ENCODE data around the gene RNF207.

The RNF207 gene

GRCh38 chr1:6167391-6168303 is 38.3 kb upstream of the RNF207 start:
- TF ChIP-seq CTCF (IDR thresholded peaks at IDR 0.05; ENCODE audit: insufficient read depth, low read length, poor library complexity, severe bottlenecking) (no peak), EZH2phosphoT487 (conservative IDR thresholded peaks at IDR 0.05; ENCODE audit: low read length) (no peak)
- no peak overlapping the region for H3K27ac ChIP-seq (ENCODE audit: low read depth, low read length)
- H2AFZ ChIP-seq (ENCODE audit: low read depth, low read length, severe bottlenecking), result no peak overlapping the region
- H3K27me3 ChIP-seq (ENCODE audit: low read length), result no peaks in the 10 kb centered on the region
- H3F3A ChIP-seq (ENCODE audit: insufficient read depth), result no peaks in the 10 kb centered on the region
- H3K36me3 ChIP-seq (ENCODE audit: low read length), result no peaks in the 10 kb centered on the region
- H3K4me2 ChIP-seq (ENCODE audit: low read depth, low read length, poor library complexity, severe bottlenecking), result no peak overlapping the region
- no peaks in the 10 kb centered on the region for H4K20me1 ChIP-seq (ENCODE audit: low read depth, low read length)
- H3K9me2 ChIP-seq (replicated peaks; ENCODE audit: insufficient read depth, low read length), result no peaks in the 10 kb centered on the region
- no peaks in the 10 kb centered on the region for H3K9me3 ChIP-seq (ENCODE audit: insufficient read depth, low read length)
- no peaks in the 10 kb centered on the region for H3K79me2 ChIP-seq (ENCODE audit: insufficient read depth, low read length)
- no peak overlapping the region for H3K9ac ChIP-seq (ENCODE audit: low read length)
- H3K4me3 ChIP-seq (ENCODE audit: insufficient read depth, low read length, poor library complexity, severe bottlenecking), result no peak overlapping the region

- Histone ChIP-seq H3K9ac (ENCODE audit: low read length) (no peak overlapping the region), H3K4me2 (ENCODE audit: low read depth, low read length, poor library complexity, severe bottlenecking) (no peak overlapping the region)
Measured at GRCh38 chr1:6168947-6169586, 36.9 kb upstream of the RNF207 start.

GRCh38 chr1:6170116-6170741 is 35.7 kb upstream of the RNF207 start:
- Histone ChIP-seq H3F3A (ENCODE audit: insufficient read depth) (no peaks in the 10 kb centered on the region), H3K9ac (ENCODE audit: low read length) (no peak overlapping the region), H3K36me3 (ENCODE audit: low read length) (no peaks in the 10 kb centered on the region), H3K9me2 (replicated peaks; ENCODE audit: insufficient read depth, low read length) (no peaks in the 10 kb centered on the region), H3K4me3 (ENCODE audit: insufficient read depth, low read length, poor library complexity, severe bottlenecking) (no peak overlapping the region), H2AFZ (ENCODE audit: low read depth, low read length, severe bottlenecking) (no peak overlapping the region), H3K27ac (ENCODE audit: low read depth, low read length) (no peak overlapping the region), H3K9me3 (ENCODE audit: insufficient read depth, low read length) (no peaks in the 10 kb centered on the region), H3K4me2 (ENCODE audit: low read depth, low read length, poor library complexity, severe bottlenecking) (no peak overlapping the region), H3K27me3 (ENCODE audit: low read length) (no peaks in the 10 kb centered on the region), H4K20me1 (ENCODE audit: low read depth, low read length) (no peaks in the 10 kb centered on the region), H3K79me2 (ENCODE audit: insufficient read depth, low read length) (no peaks in the 10 kb centered on the region)
- TF ChIP-seq EZH2phosphoT487 (conservative IDR thresholded peaks at IDR 0.05; ENCODE audit: low read length) (no peak), CTCF (IDR thresholded peaks at IDR 0.05; ENCODE audit: insufficient read depth, low read length, poor library complexity, severe bottlenecking) (no peak)

More at GRCh38 chr1:6168947-6169586, 36.9 kb upstream of the RNF207 start:
- Histone ChIP-seq H2AFZ (ENCODE audit: low read depth, low read length, severe bottlenecking) (no peak overlapping the region), H3K79me2 (ENCODE audit: insufficient read depth, low read length) (no peaks in the 10 kb centered on the region), H4K20me1 (ENCODE audit: low read depth, low read length) (no peaks in the 10 kb centered on the region), H3K9me3 (ENCODE audit: insufficient read depth, low read length) (no peaks in the 10 kb centered on the region), H3K9me2 (replicated peaks; ENCODE audit: insufficient read depth, low read length) (no peaks in the 10 kb centered on the region), H3K36me3 (ENCODE audit: low read length) (no peaks in the 10 kb centered on the region), H3F3A (ENCODE audit: insufficient read depth) (no peaks in the 10 kb centered on the region), H3K27me3 (ENCODE audit: low read length) (no peaks in the 10 kb centered on the region), H3K4me3 (ENCODE audit: insufficient read depth, low read length, poor library complexity, severe bottlenecking) (no peak overlapping the region), H3K27ac (ENCODE audit: low read depth, low read length) (no peak overlapping the region)
- TF ChIP-seq EZH2phosphoT487 (conservative IDR thresholded peaks at IDR 0.05; ENCODE audit: low read length), result no peak
- no peak for TF ChIP-seq CTCF (IDR thresholded peaks at IDR 0.05; ENCODE audit: insufficient read depth, low read length, poor library complexity, severe bottlenecking)

Data from SU-DHL-6 (cell line).